Common myeloid progenitor, CD34-positive (primary cell): Measurements from ENCODE around the gene ANAPC13. TPM values are rescaled to one million over a fixed set of nuclear protein-coding genes. Genes with fewer than 3 reads are reported as not detected.

Source experiments
- CTCF ChIA-PET: fragments of 350-600 bp; sonication (Branson Sonifier 250); formaldehyde crosslinking; loops from one replicate; lab custom pipeline; 2021; ENCODE audit warnings: antibody characterized with exemption; lab: Charles Lee
- POLR2A ChIA-PET: fragments of 350-600 bp; sonication (Branson Sonifier 250); formaldehyde crosslinking; loops from one replicate; lab custom pipeline; 2021; ENCODE audit warnings: antibody characterized with exemption; lab: Charles Lee
- DNase-seq, 3 donors: peaks; one replicate each; pipeline versions ENCODE4 v3.0.0 to v3.0.0-alpha.2; 2013
- H3K27ac ChIP-seq, 2 experiments: 1 replicate in 1 of 2; 2 replicates in 1 of 2; pipeline ENCODE4 v1.7.0; 2013; ENCODE audit warnings: inconsistent platforms in 2 of 2, low read length in 2 of 2, mild to moderate bottlenecking in 2 of 2, low read depth in 1 of 2, moderate library complexity in 1 of 2; ENCODE audit not compliant: severe bottlenecking in 2 of 2, insufficient read depth in 1 of 2, poor library complexity in 1 of 2
- H3K27me3 ChIP-seq, 5 experiments: replicated peaks in 2 of 5; 1 replicate in 3 of 5; 2 replicates in 2 of 5; pipeline versions ENCODE4 v1.6.1 to v1.7.0; 2013; ENCODE audit warnings: low read length in 4 of 5, mild to moderate bottlenecking in 2 of 5, moderate library complexity in 2 of 5, inconsistent platforms in 1 of 5; ENCODE audit not compliant: insufficient read depth in 5 of 5, control insufficient read depth in 4 of 5
- H3K36me3 ChIP-seq, 4 experiments: 1 replicate in 2 of 4; 2 replicates in 2 of 4; pipeline versions ENCODE4 v1.6.1 to v1.7.0; 2013; ENCODE audit warnings: low read length in 3 of 4, control low read depth in 1 of 4, mild to moderate bottlenecking in 1 of 4; ENCODE audit not compliant: control insufficient read depth in 4 of 4, insufficient read depth in 4 of 4
- H3K4me1 ChIP-seq, 4 experiments: 1 replicate in 3 of 4; 2 replicates in 1 of 4; pipeline versions ENCODE4 v1.6.1 to v1.7.1; 2013; ENCODE audit warnings: low read length in 3 of 4, mild to moderate bottlenecking in 3 of 4, control low read depth in 1 of 4, inconsistent platforms in 1 of 4, moderate library complexity in 1 of 4; ENCODE audit not compliant: control insufficient read depth in 4 of 4, insufficient read depth in 4 of 4; ENCODE audit errors: control extremely low read depth in 1 of 4
- H3K4me3 ChIP-seq, 7 experiments: 1 replicate in 4 of 7; 2 replicates in 3 of 7; pipeline versions ENCODE4 v1.5.1 to v1.7.0; 2013; ENCODE audit warnings: mild to moderate bottlenecking in 7 of 7, low read length in 6 of 7, moderate library complexity in 6 of 7, inconsistent platforms in 2 of 7, low read depth in 2 of 7, control low read depth in 1 of 7; ENCODE audit not compliant: insufficient read depth in 4 of 7, control insufficient read depth in 1 of 7; ENCODE audit errors: extremely low read depth in 1 of 7
- H3K9me3 ChIP-seq, 5 experiments: 1 replicate in 4 of 5; 2 replicates in 1 of 5; pipeline versions ENCODE4 v1.6.1 to v1.7.1; 2013; ENCODE audit warnings: low read length in 4 of 5, mild to moderate bottlenecking in 2 of 5, inconsistent platforms in 1 of 5, low read depth in 1 of 5, moderate library complexity in 1 of 5; ENCODE audit not compliant: control insufficient read depth in 4 of 5, insufficient read depth in 2 of 5; ENCODE audit errors: control extremely low read depth in 1 of 5
- WGBS: methylation state at CpG from one replicate; pipeline ENCODE4 v1.1.5; 2013; ENCODE audit not compliant: insufficient coverage; 5-methylcytosine and 5-hydroxymethylcytosine counted together
- polyA plus RNA-seq: library from polyadenylated mRNA; unstranded; fragments of 120-200 nt; gene quantifications from one replicate; pipeline ENCODE4 v1.2.1, GENCODE V29; 2013

ANAPC13 gene, protein sequence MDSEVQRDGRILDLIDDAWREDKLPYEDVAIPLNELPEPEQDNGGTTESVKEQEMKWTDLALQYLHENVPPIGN
- 39.1 TPM for polyA plus RNA-seq

DNA sequence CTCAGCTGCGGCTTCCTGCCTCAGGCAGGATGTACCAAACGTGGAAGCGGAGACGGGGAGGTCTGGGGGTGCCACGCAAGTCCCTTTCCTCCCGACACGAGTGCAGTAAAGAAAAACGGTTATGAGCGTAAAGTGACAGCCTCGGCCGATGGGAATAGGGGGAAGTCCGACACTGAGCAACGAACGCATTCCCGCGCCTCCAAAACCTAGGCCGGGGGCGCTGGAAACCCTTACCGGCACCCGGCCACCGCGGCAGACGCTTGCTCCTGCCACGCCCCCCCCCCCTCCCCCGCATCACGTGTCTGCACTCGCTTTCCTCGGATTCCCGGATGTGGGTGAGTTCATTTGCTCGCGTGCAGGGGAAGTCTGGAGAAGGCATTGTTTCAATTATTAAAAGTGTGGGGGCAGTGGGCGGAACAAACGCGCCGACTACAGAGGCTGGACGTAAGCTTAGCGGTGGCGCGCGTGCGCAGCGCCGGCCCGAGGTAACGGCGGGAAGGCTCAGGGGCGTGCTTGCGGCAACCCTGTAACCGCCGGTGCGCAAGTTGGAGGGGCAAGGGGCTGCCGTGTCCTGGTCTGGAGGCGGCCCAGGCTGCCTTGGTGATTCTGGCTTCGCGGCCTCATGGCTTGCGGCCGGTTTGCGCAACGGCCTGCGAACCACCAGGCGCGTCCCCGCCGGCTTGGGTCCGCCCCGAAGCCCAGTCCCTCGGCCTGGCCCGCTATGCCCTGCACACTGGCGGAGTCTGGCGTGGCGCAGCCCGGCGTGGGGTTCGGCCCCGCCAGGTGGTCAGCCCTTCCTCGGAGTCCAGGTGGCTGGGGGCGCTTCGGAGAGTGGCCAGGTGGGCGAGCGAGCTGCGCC lies at the start of gene ANAPC13, which contains the start of gene CEP63:
ANAPC13 (minus strand) TSS at position 268 of the 859 bp plus-strand sequence. CDS start 3,081 bp downstream, outside the sequence.
CEP63 (plus strand) TSS at position 340 of the 859 bp plus-strand sequence. CDS start 9,264 bp downstream, outside the sequence.
- ChIA-PET POLR2A (no interaction called here), CTCF (interaction anchor here (1.0 to 6.5 kb wide), 5 partner anchors 8 to 177 kb away, joined by 3 to 34 read pairs (median 15); no protein-coding TSS in a partner anchor)
- Histone ChIP-seq H3K36me3 (peaks cover 6 to 18% (median 12%) of the 10 kb centered on the region in 4 experiments), H3K4me1 (peaks cover 37 to 47% (median 40%) of the 10 kb centered on the region in 4 experiments), H3K9me3 (no peaks in the 10 kb centered on the region), H3K4me3 (peak within 1 kb of the TSS; percentile 72 to 95 (median 91)), H3K27me3 (no peaks in the 10 kb centered on the region), H3K27ac (peak within 1 kb of the TSS; percentile 90 to 95)
- peak; percentile 99 to 100 (median 100) for DNase-seq
- WGBS, result 0% methylated on average over 70 of the region's 81 CpGs

DNA sequence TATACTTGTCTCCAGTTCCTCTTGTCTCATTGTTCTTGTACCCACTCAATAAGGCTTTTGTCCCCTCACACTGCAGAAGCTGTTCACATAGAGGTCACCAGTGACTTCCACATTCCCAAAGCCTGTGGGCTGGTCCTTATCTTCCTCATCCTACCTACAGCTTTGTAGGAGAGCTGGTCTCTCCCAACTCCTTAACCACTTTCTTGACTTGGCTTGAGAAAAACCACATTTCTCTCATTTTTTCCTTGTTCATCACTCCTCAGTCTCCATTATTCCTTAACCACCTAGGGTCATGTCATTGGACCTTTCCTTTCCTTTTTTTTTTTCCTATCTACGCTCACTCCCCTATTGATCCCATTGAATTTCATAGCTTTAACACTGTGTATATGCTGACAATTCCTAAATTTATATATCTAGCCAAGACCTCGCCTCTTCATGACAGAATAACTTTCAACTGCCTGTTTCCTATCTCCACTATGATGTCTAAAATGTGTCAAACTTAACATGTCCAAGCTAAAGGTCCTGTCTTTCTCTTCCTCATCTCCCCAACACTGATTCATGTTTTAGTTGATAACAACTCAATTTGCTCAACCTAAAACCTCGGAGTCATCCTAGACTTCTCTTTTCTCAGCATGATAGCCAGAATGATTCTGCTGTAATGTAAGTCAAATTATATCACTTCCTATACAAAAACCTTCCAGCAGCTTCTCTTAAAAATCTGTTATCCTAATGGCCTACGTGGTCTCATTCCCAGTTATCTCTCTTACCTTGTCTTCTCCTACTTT lies 49.6 kb upstream of the ANAPC13 start:
- no peaks in the 10 kb centered on the region for H3K9me3 ChIP-seq
- no peak overlapping the region for H3K27ac ChIP-seq
- DNase-seq, result peak; percentile 8 to 46 (median 36)
- WGBS, result 92% methylated on average over 4 of the region's 4 CpGs
- CTCF ChIA-PET, result no interaction called here
- POLR2A ChIA-PET, result no interaction called here
- no peak overlapping the region for H3K4me3 ChIP-seq
- H3K27me3 ChIP-seq, result no peaks in the 10 kb centered on the region
- peaks cover 0 to 11% (median 0%) of the 10 kb centered on the region in 4 experiments for H3K4me1 ChIP-seq
- peaks cover 19 to 37% (median 20%) of the 10 kb centered on the region in 4 experiments for H3K36me3 ChIP-seq

DNA sequence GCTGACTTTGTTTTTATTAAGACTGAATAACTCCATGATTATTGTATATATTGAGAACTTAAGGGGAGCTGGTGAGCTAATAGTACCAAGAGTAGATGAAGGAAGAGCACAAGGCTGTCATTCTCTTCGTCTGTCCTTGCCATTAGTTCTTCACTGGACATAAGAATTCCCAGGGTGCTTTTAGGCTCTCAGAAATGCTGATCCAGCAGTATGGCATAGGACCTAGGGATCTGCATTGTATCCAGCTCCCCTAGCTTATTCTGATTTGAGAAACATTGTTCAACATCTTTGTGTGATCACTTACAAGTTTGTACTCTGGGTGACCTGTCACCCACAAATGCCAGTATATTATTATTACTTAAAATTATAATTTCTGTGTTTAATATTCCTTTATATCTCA lies 47.7 kb upstream of the ANAPC13 start:
- H3K27me3 ChIP-seq, result no peaks in the 10 kb centered on the region
- peaks cover 0 to 11% (median 0%) of the 10 kb centered on the region in 4 experiments for H3K4me1 ChIP-seq
- CTCF ChIA-PET, result interaction anchor here (0.9 to 1.6 kb wide), 3 partner anchors 9 to 12 kb away, joined by 3 to 5 read pairs (median 4); no protein-coding TSS in a partner anchor
- no peak overlapping the region for H3K4me3 ChIP-seq
- peaks cover 17 to 30% (median 19%) of the 10 kb centered on the region in 4 experiments for H3K36me3 ChIP-seq
- WGBS, result 90% methylated on average over 1 of the region's 1 CpG
- POLR2A ChIA-PET, result no interaction called here
- no peak for DNase-seq
- no peak overlapping the region for H3K27ac ChIP-seq
- no peaks in the 10 kb centered on the region for H3K9me3 ChIP-seq

GRCh38 chr3:134527538-134528186 lies 41.9 kb upstream of the ANAPC13 start:
- POLR2A ChIA-PET, result no interaction called here

GRCh38 chr3:134527037-134527436 lies 41.3 kb upstream of the ANAPC13 start:
- Histone ChIP-seq H3K27ac (no peak overlapping the region), H3K4me3 (no peak overlapping the region), H3K36me3 (peaks cover 1 to 21% (median 10%) of the 10 kb centered on the region in 4 experiments), H3K9me3 (peaks cover 6 to 45% (median 18%) of the 10 kb centered on the region in 5 experiments), H3K4me1 (no peaks in the 10 kb centered on the region), H3K27me3 (no peaks in the 10 kb centered on the region)
- ChIA-PET CTCF (interaction anchor here (1.3 kb wide), 1 partner anchor 115 kb away, joined by 4 read pairs; no protein-coding TSS in a partner anchor), POLR2A (no interaction called here)
- DNase-seq, result no peak
- WGBS, result 100% methylated on average over 4 of the region's 4 CpGs

More at GRCh38 chr3:134527538-134528186, 41.9 kb upstream of the ANAPC13 start:
- peaks cover 4 to 42% (median 16%) of the 10 kb centered on the region in 5 experiments for H3K9me3 ChIP-seq
- no peak overlapping the region for H3K27ac ChIP-seq
- peaks cover 0 to 18% (median 8%) of the 10 kb centered on the region in 4 experiments for H3K36me3 ChIP-seq
- H3K27me3 ChIP-seq, result no peaks in the 10 kb centered on the region
- CTCF ChIA-PET, result interaction anchor here (1.3 kb wide), 1 partner anchor 115 kb away, joined by 4 read pairs; no protein-coding TSS in a partner anchor
- no peak for DNase-seq
- 100% methylated on average over 7 of the region's 7 CpGs for WGBS
- no peaks in the 10 kb centered on the region for H3K4me1 ChIP-seq
- no peak overlapping the region for H3K4me3 ChIP-seq

DNA sequence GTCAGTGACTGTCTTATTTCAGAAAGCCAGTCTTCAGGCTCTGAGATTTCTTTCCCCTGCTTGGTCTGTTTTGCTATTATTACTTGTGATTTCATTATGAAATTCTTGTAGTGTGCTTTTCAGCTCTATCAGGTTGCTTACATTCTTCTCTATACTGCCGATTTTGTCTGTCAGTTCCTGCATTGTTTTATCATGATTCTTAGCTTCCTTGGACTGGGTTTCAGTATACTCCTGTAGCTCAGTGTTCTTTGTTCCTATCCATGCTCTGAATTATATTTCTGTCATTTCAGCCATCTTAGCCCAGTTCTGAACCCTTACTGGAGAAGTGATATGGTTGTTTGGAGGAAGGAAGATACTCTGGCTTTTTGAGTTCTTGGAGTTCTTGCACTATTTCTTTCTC lies 40.5 kb upstream of the ANAPC13 start:
- H3K4me3 ChIP-seq, result no peak overlapping the region
- POLR2A ChIA-PET, result no interaction called here
- H3K36me3 ChIP-seq, result peaks cover 5 to 24% (median 10%) of the 10 kb centered on the region in 4 experiments
- CTCF ChIA-PET, result no interaction called here
- no peaks in the 10 kb centered on the region for H3K27me3 ChIP-seq
- no peak for DNase-seq
- H3K4me1 ChIP-seq, result no peaks in the 10 kb centered on the region
- WGBS, result no CpG with 5 or more reads among the region's 1 CpG
- H3K27ac ChIP-seq, result no peak overlapping the region
- H3K9me3 ChIP-seq, result peaks cover 8 to 45% (median 24%) of the 10 kb centered on the region in 5 experiments
